HL-60/S4 (cell line): ENCODE results near the gene EGFL7.
"Not testable (repeated sequence)": the region's sequence is repeated elsewhere in the genome, so short reads cannot be mapped to it uniquely, and the experiment has no call there.

Experiments used
- in situ Hi-C: fragments of 300-500 bp; cut with MboI; formaldehyde crosslinking; loops from 2 replicates; pipeline ENCODE4 v1.14.3; 2022; ENCODE audit warnings: low sequenced_read_pairs

The EGFL7 gene

GRCh38 chr9:136696502-136696901, 33.8 kb downstream of the EGFL7 start:
- in situ Hi-C loops: no loop called here

DNA sequence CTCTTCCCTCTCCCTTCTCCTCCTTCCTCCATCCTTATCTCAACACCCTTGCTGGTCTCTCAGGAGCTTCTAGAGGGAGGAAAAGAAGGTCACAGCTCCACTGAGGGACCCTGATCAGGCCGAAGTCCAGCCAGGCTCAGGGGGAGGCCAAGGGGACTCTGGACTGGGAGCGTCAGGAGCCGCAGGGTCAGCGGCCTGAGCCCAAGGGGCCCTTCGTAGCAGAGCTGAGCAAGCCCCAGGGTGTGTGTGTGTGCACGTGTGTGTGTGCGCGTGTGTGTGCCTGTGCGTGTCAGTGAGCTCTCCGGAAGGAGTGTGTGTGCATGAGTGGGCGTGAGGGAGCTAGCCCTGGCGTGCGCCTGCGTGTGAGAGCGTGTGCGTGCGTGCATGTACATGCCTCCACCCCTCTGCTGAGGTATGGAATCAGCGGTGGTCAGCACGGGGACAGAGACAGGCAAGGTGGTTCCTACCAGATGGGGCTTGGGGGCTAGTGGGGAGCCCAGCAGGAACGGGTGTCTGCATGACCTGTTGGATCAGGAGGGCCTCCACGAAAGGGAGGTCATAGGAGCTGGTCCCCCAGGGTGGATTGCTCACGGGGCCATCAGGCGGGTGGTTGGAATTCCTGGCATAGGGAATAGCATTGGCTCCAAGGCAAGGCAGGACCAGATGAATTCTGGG, 34.6 kb downstream of the EGFL7 start:
- in situ Hi-C loops: no loop called here

DNA sequence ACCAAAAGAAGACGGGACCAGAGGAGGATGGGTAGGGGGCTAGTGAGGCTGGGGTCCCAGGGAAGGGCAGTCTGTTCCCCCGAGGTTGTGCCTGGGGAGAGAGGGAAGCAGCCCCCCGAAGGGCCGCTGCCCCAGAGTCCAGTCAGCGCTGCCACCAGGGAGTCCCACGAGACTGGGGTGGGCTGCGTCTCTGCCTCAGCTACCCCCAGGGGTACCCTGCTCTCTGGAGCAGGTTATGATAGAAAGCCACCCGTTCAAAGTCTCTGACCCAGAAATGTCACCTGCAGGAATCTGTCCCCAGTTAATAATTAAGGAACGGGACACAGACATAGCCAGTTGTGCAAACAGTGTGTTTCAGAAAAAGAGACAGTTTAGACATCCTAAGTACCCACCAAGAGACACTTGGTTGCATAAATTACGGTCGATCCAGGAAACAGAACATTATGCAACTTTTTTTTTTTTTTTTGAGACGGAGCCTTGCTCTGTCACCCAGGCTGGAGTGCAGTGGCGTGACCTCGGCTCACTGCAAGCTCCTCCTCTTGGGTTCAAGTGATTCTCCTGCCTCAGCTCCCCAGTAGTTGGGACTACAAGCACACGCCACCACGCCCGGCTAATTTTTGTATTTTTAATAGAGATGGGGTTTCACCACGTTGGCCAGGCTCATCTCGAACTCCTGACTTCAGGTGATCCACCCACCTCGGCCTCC, 35.3 kb downstream of the EGFL7 start:
- in situ Hi-C loops: no loop called here

GRCh38 chr9:136698635-136699246, 36.0 kb downstream of the EGFL7 start:
- in situ Hi-C loops: no loop called here

DNA sequence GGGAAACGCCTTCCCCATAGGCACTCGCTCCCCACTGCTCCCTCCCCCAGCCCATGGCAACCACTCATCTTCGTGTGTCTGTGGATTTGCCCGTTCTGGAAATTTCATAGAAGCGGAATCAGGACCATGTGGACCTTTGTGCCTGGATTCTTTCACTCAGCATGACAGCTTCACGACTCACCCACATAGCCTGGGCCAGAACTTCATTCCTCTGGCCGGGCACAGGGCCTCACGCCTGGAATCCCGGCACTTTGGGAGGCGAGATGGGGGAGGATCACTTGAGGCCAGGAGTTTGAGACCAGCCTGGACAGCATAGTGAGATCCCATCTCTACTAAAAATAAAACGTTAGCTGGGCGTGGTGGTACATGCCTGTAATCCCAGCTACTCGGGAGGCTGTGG, 37.6 kb downstream of the EGFL7 start:
- in situ Hi-C loops: no loop called here

DNA sequence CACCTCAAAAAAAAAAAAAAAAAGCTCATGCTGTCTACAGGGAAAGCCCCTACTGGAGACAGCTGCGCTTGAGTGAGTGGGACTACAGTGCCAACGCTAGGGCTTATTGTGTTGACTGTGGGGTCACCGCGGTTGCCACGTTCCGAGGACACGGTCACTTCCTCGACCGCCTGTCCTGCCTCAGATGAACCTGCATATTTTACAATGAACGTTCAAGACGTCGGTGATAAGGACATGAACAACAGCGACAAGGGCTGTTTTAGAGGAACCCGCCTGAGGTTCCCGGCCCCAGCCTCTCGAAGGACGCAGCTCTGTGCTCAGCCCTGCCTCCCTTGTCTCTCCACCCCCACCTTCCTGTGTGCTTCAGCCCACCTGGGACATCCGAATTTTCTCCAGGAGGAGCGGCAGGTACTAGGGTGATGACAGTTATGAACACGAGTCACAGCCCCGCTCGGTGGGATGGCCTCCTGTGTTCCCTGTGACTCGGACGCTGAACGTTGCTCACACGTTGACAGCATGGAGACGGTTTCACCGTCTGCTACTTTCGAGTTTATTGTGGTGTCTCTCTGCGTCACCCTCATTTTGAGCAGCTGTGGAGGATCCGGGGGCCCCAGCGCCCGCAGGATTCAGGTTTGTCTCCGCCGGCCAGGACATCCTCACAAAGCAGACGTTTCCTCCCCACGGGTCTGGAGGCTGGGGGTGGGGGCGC, 38.4 kb downstream of the EGFL7 start:
- in situ Hi-C loops: no loop called here

DNA sequence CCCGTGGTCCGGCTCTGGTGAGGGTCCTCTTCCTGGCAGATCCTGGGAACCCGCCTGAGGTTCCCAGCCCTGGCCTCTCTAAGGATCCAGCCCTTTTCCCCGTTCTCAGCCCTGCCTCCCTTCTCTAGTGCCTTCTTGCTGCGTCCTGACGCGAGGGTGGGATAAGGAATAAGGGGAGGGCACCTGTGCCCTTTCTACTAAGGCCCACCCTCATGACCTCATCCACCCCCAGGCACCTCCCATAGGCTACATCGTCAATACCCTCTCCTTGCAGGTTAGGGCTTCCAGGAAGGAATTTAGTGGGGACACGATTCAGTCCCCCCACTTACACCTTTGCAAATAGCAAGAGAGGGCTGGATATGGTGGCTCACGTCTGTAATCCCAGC, 38.9 kb downstream of the EGFL7 start:
- in situ Hi-C loops: no loop called here

GRCh38 chr9:136703276-136703860, 40.7 kb downstream of the EGFL7 start:
- in situ Hi-C loops: no loop called here

GRCh38 chr9:136704741-136705140, 42.0 kb downstream of the EGFL7 start:
- in situ Hi-C loops: not testable (repeated sequence)

- in situ Hi-C loops: no loop called here
These were observed 42.8 kb downstream of the EGFL7 start for GRCh38 chr9:136705564-136705963.

- in situ Hi-C loops: no loop called here
These were observed 44.3 kb downstream of the EGFL7 start for GRCh38 chr9:136707011-136707410.

DNA sequence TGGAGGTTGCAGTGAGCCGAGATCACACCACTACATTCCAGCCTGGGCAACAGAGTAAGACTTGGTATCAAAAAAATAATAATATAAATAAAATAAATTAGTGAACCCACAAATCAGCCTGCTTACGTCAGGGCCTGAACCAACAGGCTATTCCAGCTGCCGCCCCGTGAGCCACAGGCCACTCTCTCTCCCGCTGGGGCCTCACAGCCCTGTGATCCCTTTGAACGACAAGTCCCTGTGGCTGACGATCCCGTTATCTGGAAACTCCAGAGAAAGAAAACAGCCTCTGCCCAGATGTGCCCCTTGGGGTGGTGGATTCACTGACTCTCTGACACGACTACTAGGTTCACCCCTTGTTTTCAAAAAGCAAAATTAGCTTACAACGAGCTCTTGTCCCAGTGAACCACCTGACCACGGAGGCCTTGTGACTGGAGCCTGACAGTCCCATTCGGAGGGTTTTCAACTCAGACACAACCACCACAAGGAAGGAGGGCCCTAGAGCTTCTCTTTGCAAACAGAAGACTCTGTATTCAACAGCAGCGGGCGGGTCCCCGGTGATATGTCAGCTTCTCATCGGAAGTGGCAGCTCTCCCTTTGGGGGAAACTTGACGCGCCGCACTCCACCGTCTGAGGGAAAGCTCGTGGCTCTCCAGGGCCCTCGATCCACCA, 45.3 kb downstream of the EGFL7 start:
- in situ Hi-C loops: no loop called here

- in situ Hi-C loops: no loop called here
These were observed 46.9 kb downstream of the EGFL7 start for GRCh38 chr9:136709454-136710109.

GRCh38 chr9:136710543-136710942, 47.8 kb downstream of the EGFL7 start:
- in situ Hi-C loops: no loop called here

GRCh38 chr9:136711219-136711648, 48.5 kb downstream of the EGFL7 start:
- in situ Hi-C loops: not testable (repeated sequence)

DNA sequence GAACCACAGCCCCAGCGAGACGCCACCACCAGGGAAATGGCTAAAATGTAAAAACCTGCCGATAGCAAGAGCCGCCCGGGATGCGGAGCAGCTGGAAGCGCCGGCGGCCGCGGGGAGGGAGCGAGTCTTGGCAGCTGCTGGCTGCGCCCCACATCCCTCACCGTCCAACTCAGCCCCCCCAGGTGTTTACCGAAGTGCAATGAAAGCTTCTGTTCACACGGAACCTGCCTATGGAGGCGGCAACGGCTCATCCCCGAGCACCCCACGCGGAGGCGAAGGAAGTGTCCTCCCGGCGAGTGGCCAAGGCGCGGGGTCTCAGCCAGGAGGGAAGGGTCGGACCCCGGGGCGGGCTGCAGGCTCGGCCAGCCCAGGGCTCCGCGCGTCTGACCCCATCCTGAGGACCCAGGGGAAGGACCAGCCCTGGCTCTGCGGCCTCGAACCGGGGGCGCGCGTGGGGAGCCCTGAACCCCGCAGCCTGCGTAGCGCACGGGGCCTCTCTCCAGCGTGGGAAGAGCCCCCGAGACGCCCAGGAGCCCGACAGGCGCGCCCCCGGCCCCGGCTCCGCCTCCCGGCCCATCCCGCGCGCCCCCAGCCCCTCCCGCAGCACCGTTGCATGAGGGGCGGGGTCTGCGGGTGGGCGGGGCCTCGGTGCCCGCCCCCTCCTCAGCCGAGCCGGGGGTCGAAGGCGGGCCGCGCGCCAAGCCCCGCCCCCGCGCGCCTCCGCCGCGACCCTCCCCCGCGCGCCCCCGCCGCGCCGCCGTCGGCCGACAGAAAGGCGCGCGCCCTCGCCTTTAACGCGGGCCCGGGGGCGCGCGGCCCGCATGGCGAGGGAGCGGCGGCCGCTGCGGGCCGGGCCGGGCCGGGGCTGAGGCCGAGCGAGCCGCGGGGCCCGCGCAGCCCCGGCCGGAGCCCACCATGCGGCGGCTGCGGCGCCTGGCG, 49.3 kb downstream of the EGFL7 start, which contains the start of gene DIPK1B:
Gene DIPK1B (plus strand): TSS at position 822 of the 939 bp plus-strand sequence. CDS start 94 bp downstream, at position 916.
- in situ Hi-C loops: no loop called here

DNA sequence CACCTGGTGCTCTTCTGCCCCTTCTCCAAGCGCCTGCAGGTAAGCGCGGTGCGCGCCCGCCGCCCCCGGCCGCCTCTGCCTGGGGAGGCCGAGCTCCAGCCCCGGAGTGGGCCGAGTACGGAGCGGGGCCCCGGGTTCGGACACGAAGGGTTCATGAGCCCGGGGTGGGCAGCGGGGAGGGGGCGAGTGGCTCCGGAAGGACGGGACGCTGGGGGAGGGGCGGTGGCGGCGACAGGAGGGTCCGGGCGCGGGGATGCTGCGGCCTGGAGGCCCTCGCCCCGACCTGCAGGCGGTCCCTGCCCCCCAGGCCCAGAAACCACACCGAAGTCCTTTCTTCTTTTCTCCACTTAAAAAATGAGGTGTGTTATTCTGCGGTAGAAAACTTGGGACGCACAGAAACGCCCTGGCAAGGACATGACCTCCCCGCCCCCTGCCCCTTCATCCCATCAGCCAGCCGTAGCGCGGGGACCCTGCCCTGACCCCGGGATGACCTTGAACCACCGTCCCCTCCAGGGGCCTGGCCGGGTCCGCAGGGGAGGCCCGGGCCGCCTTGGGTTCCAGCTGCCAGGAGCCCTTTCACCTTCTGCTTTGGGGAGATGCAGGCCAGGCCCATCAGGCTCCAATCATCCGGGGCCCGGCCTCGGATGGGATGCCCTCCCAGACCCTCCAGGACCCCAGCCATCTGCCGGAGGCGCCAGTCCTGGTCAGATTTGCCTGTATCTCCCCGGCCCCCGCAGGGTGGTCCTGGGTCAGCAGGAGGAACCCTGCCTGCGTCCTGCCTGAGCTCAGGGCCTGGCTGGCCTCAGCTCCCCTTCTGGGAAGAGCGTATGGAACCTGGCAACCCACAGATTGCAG, 50.2 kb downstream of the EGFL7 start:
- in situ Hi-C loops: no loop called here

DNA sequence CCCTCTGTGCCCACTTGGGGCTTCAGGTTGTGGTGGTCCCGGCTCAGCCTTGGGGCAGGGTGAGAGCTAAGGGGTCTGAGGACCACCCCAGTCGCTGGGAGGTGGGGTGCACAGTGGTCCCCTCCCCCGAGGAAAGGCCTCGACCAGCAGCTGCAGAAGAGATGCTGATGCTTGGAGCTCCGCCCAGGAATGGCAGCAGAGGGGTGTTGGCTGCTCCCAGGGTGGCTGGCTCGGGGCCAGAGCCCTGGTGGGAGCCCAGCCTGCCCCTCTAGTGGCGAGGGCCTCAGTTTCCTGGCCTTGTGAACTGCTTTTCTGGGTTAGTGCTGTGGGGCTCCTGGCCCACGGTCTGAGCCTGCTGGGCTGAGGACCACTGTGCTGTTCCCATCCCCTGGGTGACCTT, 50.8 kb downstream of the EGFL7 start:
- in situ Hi-C loops: no loop called here
